ENCODE results near the gene DPH2. TPM values are rescaled to one million over a fixed set of nuclear protein-coding genes. Genes with fewer than 3 reads are reported as not detected.

DPH2 gene
- total and polyA plus RNA-seq, 2 of the 8 experiments (the other 6 are each of a cell fraction or from before 2014, with no cell fraction given), result 64.9 to 92.1 TPM

DNA sequence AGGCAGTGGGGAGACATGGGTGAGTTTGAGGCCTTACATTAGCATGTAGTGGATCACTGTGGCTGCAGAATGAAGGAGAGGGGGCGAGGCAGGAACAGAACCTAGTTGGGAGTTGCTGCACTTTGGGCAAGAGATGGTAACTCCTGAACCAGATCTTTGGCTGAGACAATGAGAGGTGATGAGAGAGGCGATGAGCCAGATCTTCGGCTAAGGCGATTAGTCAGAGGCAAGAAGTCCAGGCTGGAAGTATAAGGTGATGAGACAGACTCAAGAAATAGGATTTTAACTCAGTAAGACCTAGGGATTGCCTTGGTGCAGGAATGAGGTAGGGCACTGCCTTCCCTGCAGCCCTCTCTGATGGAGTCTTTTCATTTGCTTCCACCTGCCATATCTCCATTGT is 45.3 kb upstream of the DPH2 start (continued):
- TF ChIP-seq, protein P1, sequence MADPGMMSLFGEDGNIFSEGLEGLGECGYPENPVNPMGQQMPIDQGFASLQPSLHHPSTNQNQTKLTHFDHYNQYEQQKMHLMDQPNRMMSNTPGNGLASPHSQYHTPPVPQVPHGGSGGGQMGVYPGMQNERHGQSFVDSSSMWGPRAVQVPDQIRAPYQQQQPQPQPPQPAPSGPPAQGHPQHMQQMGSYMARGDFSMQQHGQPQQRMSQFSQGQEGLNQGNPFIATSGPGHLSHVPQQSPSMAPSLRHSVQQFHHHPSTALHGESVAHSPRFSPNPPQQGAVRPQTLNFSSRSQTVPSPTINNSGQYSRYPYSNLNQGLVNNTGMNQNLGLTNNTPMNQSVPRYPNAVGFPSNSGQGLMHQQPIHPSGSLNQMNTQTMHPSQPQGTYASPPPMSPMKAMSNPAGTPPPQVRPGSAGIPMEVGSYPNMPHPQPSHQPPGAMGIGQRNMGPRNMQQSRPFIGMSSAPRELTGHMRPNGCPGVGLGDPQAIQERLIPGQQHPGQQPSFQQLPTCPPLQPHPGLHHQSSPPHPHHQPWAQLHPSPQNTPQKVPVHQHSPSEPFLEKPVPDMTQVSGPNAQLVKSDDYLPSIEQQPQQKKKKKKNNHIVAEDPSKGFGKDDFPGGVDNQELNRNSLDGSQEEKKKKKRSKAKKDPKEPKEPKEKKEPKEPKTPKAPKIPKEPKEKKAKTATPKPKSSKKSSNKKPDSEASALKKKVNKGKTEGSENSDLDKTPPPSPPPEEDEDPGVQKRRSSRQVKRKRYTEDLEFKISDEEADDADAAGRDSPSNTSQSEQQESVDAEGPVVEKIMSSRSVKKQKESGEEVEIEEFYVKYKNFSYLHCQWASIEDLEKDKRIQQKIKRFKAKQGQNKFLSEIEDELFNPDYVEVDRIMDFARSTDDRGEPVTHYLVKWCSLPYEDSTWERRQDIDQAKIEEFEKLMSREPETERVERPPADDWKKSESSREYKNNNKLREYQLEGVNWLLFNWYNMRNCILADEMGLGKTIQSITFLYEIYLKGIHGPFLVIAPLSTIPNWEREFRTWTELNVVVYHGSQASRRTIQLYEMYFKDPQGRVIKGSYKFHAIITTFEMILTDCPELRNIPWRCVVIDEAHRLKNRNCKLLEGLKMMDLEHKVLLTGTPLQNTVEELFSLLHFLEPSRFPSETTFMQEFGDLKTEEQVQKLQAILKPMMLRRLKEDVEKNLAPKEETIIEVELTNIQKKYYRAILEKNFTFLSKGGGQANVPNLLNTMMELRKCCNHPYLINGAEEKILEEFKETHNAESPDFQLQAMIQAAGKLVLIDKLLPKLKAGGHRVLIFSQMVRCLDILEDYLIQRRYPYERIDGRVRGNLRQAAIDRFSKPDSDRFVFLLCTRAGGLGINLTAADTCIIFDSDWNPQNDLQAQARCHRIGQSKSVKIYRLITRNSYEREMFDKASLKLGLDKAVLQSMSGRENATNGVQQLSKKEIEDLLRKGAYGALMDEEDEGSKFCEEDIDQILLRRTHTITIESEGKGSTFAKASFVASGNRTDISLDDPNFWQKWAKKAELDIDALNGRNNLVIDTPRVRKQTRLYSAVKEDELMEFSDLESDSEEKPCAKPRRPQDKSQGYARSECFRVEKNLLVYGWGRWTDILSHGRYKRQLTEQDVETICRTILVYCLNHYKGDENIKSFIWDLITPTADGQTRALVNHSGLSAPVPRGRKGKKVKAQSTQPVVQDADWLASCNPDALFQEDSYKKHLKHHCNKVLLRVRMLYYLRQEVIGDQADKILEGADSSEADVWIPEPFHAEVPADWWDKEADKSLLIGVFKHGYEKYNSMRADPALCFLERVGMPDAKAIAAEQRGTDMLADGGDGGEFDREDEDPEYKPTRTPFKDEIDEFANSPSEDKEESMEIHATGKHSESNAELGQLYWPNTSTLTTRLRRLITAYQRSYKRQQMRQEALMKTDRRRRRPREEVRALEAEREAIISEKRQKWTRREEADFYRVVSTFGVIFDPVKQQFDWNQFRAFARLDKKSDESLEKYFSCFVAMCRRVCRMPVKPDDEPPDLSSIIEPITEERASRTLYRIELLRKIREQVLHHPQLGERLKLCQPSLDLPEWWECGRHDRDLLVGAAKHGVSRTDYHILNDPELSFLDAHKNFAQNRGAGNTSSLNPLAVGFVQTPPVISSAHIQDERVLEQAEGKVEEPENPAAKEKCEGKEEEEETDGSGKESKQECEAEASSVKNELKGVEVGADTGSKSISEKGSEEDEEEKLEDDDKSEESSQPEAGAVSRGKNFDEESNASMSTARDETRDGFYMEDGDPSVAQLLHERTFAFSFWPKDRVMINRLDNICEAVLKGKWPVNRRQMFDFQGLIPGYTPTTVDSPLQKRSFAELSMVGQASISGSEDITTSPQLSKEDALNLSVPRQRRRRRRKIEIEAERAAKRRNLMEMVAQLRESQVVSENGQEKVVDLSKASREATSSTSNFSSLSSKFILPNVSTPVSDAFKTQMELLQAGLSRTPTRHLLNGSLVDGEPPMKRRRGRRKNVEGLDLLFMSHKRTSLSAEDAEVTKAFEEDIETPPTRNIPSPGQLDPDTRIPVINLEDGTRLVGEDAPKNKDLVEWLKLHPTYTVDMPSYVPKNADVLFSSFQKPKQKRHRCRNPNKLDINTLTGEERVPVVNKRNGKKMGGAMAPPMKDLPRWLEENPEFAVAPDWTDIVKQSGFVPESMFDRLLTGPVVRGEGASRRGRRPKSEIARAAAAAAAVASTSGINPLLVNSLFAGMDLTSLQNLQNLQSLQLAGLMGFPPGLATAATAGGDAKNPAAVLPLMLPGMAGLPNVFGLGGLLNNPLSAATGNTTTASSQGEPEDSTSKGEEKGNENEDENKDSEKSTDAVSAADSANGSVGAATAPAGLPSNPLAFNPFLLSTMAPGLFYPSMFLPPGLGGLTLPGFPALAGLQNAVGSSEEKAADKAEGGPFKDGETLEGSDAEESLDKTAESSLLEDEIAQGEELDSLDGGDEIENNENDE (IDR thresholded peaks at IDR 0.05; ENCODE audit: insufficient replicate concordance, low read length), result no peak
- no peak for TF ChIP-seq RNF2 (IDR thresholded peaks at IDR 0.05; ENCODE audit: borderline replicate concordance, low read depth, low read length, missing control alignments, poor library complexity, severe bottlenecking)
- TF ChIP-seq, protein P2, sequence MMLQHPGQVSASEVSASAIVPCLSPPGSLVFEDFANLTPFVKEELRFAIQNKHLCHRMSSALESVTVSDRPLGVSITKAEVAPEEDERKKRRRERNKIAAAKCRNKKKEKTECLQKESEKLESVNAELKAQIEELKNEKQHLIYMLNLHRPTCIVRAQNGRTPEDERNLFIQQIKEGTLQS (IDR thresholded peaks at IDR 0.05; ENCODE audit: insufficient read depth, low read depth, low read length), result no peak
- TF ChIP-seq HDAC6 (IDR thresholded peaks at IDR 0.05; ENCODE audit: low read depth, low read length), result no peak
- no peak for TF ChIP-seq CBX8 (IDR thresholded peaks at IDR 0.05; ENCODE audit: borderline replicate concordance, low read depth, low read length)
- no peak for TF ChIP-seq ASH2L (IDR thresholded peaks at IDR 0.05; ENCODE audit: low read length)
- no peak for TF ChIP-seq GTF2F1 (IDR thresholded peaks at IDR 0.05; ENCODE audit: borderline replicate concordance, low read depth, low read length)
- TF ChIP-seq SP2 (IDR thresholded peaks at IDR 0.05; ENCODE audit: low read length), result no peak
- no peak for TF ChIP-seq RBBP5 (IDR thresholded peaks at IDR 0.05; ENCODE audit: borderline replicate concordance, low read depth, low read length)

Measured in H1 (cell line).